ENCODE measurements around the gene MRPL42. TPM values are rescaled to one million over a fixed set of nuclear protein-coding genes. Genes with fewer than 3 reads are reported as not detected.

Gene MRPL42
- total and polyA plus RNA-seq, 2 experiments from 2014 or later = 195 to 269 TPM

- TF ChIP-seq, protein P1, sequence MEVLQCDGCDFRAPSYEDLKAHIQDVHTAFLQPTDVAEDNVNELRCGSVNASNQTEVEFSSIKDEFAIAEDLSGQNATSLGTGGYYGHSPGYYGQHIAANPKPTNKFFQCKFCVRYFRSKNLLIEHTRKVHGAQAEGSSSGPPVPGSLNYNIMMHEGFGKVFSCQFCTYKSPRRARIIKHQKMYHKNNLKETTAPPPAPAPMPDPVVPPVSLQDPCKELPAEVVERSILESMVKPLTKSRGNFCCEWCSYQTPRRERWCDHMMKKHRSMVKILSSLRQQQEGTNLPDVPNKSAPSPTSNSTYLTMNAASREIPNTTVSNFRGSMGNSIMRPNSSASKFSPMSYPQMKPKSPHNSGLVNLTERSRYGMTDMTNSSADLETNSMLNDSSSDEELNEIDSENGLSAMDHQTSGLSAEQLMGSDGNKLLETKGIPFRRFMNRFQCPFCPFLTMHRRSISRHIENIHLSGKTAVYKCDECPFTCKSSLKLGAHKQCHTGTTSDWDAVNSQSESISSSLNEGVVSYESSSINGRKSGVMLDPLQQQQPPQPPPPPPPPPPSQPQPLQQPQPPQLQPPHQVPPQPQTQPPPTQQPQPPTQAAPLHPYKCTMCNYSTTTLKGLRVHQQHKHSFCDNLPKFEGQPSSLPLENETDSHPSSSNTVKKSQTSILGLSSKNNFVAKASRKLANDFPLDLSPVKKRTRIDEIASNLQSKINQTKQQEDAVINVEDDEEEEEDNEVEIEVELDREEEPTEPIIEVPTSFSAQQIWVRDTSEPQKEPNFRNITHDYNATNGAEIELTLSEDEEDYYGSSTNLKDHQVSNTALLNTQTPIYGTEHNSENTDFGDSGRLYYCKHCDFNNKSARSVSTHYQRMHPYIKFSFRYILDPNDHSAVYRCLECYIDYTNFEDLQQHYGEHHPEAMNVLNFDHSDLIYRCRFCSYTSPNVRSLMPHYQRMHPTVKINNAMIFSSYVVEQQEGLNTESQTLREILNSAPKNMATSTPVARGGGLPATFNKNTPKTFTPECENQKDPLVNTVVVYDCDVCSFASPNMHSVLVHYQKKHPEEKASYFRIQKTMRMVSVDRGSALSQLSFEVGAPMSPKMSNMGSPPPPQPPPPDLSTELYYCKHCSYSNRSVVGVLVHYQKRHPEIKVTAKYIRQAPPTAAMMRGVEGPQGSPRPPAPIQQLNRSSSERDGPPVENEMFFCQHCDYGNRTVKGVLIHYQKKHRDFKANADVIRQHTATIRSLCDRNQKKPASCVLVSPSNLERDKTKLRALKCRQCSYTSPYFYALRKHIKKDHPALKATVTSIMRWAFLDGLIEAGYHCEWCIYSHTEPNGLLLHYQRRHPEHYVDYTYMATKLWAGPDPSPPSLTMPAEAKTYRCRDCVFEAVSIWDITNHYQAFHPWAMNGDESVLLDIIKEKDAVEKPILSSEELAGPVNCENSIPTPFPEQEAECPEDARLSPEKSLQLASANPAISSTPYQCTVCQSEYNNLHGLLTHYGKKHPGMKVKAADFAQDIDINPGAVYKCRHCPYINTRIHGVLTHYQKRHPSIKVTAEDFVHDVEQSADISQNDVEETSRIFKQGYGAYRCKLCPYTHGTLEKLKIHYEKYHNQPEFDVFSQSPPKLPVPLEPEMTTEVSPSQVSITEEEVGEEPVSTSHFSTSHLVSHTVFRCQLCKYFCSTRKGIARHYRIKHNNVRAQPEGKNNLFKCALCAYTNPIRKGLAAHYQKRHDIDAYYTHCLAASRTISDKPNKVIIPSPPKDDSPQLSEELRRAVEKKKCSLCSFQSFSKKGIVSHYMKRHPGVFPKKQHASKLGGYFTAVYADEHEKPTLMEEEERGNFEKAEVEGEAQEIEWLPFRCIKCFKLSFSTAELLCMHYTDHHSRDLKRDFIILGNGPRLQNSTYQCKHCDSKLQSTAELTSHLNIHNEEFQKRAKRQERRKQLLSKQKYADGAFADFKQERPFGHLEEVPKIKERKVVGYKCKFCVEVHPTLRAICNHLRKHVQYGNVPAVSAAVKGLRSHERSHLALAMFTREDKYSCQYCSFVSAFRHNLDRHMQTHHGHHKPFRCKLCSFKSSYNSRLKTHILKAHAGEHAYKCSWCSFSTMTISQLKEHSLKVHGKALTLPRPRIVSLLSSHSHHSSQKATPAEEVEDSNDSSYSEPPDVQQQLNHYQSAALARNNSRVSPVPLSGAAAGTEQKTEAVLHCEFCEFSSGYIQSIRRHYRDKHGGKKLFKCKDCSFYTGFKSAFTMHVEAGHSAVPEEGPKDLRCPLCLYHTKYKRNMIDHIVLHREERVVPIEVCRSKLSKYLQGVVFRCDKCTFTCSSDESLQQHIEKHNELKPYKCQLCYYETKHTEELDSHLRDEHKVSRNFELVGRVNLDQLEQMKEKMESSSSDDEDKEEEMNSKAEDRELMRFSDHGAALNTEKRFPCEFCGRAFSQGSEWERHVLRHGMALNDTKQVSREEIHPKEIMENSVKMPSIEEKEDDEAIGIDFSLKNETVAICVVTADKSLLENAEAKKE (CRISPR knock-in tag; IDR thresholded peaks at IDR 0.05) = no peak
- no peak for TF ChIP-seq POLR2AphosphoS5 (IDR thresholded peaks at IDR 0.05; ENCODE audit: low read depth)
- TF ChIP-seq EZH2 (IDR thresholded peaks at IDR 0.05; ENCODE audit: low read depth, unreplicated experiment) = no peak
- TF ChIP-seq, protein P2, sequence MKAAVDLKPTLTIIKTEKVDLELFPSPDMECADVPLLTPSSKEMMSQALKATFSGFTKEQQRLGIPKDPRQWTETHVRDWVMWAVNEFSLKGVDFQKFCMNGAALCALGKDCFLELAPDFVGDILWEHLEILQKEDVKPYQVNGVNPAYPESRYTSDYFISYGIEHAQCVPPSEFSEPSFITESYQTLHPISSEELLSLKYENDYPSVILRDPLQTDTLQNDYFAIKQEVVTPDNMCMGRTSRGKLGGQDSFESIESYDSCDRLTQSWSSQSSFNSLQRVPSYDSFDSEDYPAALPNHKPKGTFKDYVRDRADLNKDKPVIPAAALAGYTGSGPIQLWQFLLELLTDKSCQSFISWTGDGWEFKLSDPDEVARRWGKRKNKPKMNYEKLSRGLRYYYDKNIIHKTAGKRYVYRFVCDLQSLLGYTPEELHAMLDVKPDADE (IDR thresholded peaks at IDR 0.05) = no peak
- TF ChIP-seq ZNF114 (CRISPR knock-in tag; IDR thresholded peaks at IDR 0.05) = no peak
- TF ChIP-seq JUNB (IDR thresholded peaks at IDR 0.05; ENCODE audit: unreplicated experiment) = no peak
- no peak for TF ChIP-seq NANOG (IDR thresholded peaks at IDR 0.05; ENCODE audit: borderline replicate concordance)
- no peak for TF ChIP-seq ZNF331 (CRISPR knock-in tag; IDR thresholded peaks at IDR 0.05; ENCODE audit: low read depth)
- no peak for TF ChIP-seq STAT1 (IDR thresholded peaks at IDR 0.05; ENCODE audit: unreplicated experiment)
- no peak for TF ChIP-seq CTCF (conservative IDR thresholded peaks at IDR 0.05; ENCODE audit: low read depth in 2 of 2)
Measured at GRCh38 chr12:93453633-93454032, 13.7 kb upstream of the MRPL42 start (continued).

Data from GM23338 (cell line).